CD4-positive, alpha-beta T cell treated with Interleukin-21 for 1 hour (primary cell): ENCODE measurements around the gene TUFT1.

Experiments used
- DNase-seq: peaks from one replicate; pipeline ENCODE4 v3.0.0-alpha.2; 2020

TUFT1 gene

DNA sequence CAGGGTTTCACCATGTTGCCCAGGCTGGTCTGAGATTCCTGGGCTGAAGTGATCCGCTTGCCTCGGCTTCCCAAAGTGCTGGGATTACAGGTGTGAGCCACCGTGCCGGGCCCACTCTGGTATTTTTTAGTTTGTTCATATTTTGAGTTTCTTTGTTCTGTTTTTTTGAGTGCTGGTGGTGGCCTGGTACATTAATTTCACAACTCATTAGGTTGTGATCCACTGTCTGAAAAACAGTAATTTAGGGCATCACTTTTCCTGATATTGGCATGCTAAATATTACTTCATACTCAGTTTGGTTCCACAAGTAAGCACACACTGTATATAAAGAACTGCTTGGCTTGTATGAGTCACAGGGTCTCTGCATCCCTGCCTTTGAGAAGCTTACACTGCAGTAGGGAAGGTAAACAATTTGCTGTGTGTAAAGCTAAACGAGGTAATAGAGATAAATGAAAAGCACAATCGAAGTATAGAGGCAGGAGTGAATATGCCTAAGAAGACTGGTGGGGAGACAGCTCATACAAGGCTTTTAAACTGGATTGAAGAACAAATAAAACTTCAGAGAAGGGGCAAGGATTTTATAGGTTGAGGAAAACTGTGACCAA is 79.5 kb downstream of the TUFT1 start:
- no peak for DNase-seq

GRCh38 chr1:151620286-151620685 is 80.2 kb downstream of the TUFT1 start:
- no peak for DNase-seq

- no peak for DNase-seq
Measured at GRCh38 chr1:151621351-151621750, 81.2 kb downstream of the TUFT1 start.

GRCh38 chr1:151624783-151625182 is 84.7 kb downstream of the TUFT1 start:
- no peak for DNase-seq

- no peak for DNase-seq
Measured at GRCh38 chr1:151626740-151627334, 86.7 kb downstream of the TUFT1 start.

DNA sequence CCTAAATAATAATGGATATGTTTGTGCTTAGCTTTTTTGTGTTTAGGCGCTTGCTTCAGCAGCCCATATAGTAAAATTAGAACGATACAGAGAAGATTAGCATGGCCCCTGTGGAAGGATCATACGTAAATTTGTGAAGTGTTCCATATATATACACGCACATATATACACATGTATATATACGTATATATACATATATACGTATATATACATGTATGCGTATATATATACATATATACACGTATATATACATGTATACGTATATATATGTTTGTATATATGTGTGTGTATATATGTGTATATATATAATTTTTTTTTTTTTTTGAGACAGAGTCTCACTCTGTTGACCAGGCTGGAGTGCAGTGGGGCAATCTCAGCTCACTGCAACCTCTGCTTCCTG is 89.2 kb downstream of the TUFT1 start:
- DNase-seq = no peak
